Neural cell (in vitro differentiated cells): Measurements from ENCODE around the gene HERPUD2. TPM values are rescaled to one million over a fixed set of nuclear protein-coding genes. Genes with fewer than 3 reads are reported as not detected.

Experiments used
- H2AFZ ChIP-seq: fragments of 200-600, 300-800 bp; sonication (generic), shearing (Covaris generic); 2 replicates; pipeline ENCODE4 v1.6.0; 2014; ENCODE audit warnings: low read depth, mild to moderate bottlenecking, antibody characterized with exemption, low read length, moderate library complexity
- H3F3A ChIP-seq: fragments of 200-600 bp; shearing (Covaris generic); 2 replicates; pipeline ENCODE4 v1.6.1; 2016; ENCODE audit warnings: mild to moderate bottlenecking, moderate library complexity, mixed read lengths, antibody characterized with exemption, low read length; ENCODE audit not compliant: insufficient read depth, poor library complexity, severe bottlenecking
- H3K27ac ChIP-seq: fragments of 200-600, 300-800 bp; sonication (generic), shearing (Covaris generic); 2 replicates; pipeline ENCODE4 v1.5.1; 2014; ENCODE audit warnings: mild to moderate bottlenecking, low read length, moderate library complexity
- H3K27me3 ChIP-seq: fragments of 300-800, 200-600 bp; sonication (generic), shearing (Covaris generic); 2 replicates; pipeline ENCODE4 v1.6.0; 2014; ENCODE audit warnings: mild to moderate bottlenecking, low read depth, low read length, moderate library complexity; ENCODE audit not compliant: insufficient read depth
- H3K36me3 ChIP-seq: fragments of 300-800, 200-600 bp; sonication (generic), shearing (Covaris generic); 2 replicates; pipeline ENCODE4 v1.5.1; 2014; ENCODE audit warnings: mild to moderate bottlenecking, antibody characterized with exemption, low read length, moderate library complexity; ENCODE audit not compliant: insufficient read depth
- H3K4me2 ChIP-seq: fragments of 300-800, 200-600 bp; sonication (generic), shearing (Covaris generic); 2 replicates; pipeline ENCODE4 v1.6.0; 2014; ENCODE audit warnings: mild to moderate bottlenecking, low read length
- H3K4me3 ChIP-seq: fragments of 300-800, 200-600 bp; sonication (generic), shearing (Covaris generic); 2 replicates; pipeline ENCODE4 v1.5.1; 2014; ENCODE audit warnings: mild to moderate bottlenecking, low read length, moderate library complexity
- H3K79me2 ChIP-seq: fragments of 200-600 bp; shearing (Covaris generic); replicated peaks from 2 replicates; pipeline ENCODE4 v1.6.0; 2014; ENCODE audit warnings: mild to moderate bottlenecking, low read length, moderate library complexity; ENCODE audit not compliant: insufficient read depth
- H3K9ac ChIP-seq: fragments of 300-800, 200-600 bp; sonication (generic), shearing (Covaris generic); 2 replicates; pipeline ENCODE4 v1.6.1; 2016; ENCODE audit warnings: mild to moderate bottlenecking, low read length, mixed read lengths
- H3K9me2 ChIP-seq: fragments of 200-600 bp; shearing (Covaris generic); 2 replicates; pipeline ENCODE4 v1.6.1; 2016; ENCODE audit warnings: mild to moderate bottlenecking, low read length, mixed read lengths; ENCODE audit not compliant: insufficient read depth
- H3K9me3 ChIP-seq: fragments of 200-600, 300-800 bp; sonication (generic), shearing (Covaris generic); 2 replicates; pipeline ENCODE4 v1.6.1; 2016; ENCODE audit warnings: mild to moderate bottlenecking, mixed run types, low read length, moderate library complexity, mixed read lengths
- H4K20me1 ChIP-seq: fragments of 200-600 bp; shearing (Covaris generic); 2 replicates; pipeline ENCODE4 v1.6.1; 2016; ENCODE audit warnings: mild to moderate bottlenecking, mixed run types; ENCODE audit not compliant: insufficient read depth
- EP300 ChIP-seq: fragments of 450-650 bp; conservative IDR thresholded peaks from 2 replicates; pipeline ENCODE4 v1.6.1; 2014; ENCODE audit warnings: antibody characterized with exemption, mild to moderate bottlenecking, moderate library complexity; ENCODE audit not compliant: poor library complexity, severe bottlenecking
- EZH2 ChIP-seq: fragments of 200-600, 300-800 bp; shearing (Covaris generic), sonication (generic); IDR thresholded peaks from 2 replicates; pipeline ENCODE4 v1.6.1; 2014; ENCODE audit warnings: antibody characterized with exemption, low read length, borderline replicate concordance, mild to moderate bottlenecking; ENCODE audit not compliant: insufficient read depth, poor library complexity, severe bottlenecking
- MXI1 ChIP-seq: fragments of 450-650 bp; conservative IDR thresholded peaks from 2 replicates; pipeline ENCODE4 v1.6.1; 2014; ENCODE audit warnings: antibody characterized with exemption, mild to moderate bottlenecking; ENCODE audit not compliant: poor library complexity, severe bottlenecking
- POLR2AphosphoS5 ChIP-seq: IDR thresholded peaks from 2 replicates; pipeline ENCODE4 v1.6.1; 2012
- RAD21 ChIP-seq: fragments of 450-650 bp; conservative IDR thresholded peaks from 2 replicates; pipeline ENCODE4 v1.6.1; 2014; ENCODE audit warnings: antibody characterized with exemption, mild to moderate bottlenecking, moderate library complexity
- SMC3 ChIP-seq: fragments of 450-650 bp; conservative IDR thresholded peaks from 2 replicates; pipeline ENCODE4 v1.6.1; 2014; ENCODE audit warnings: antibody characterized with exemption, mild to moderate bottlenecking, moderate library complexity; ENCODE audit not compliant: poor library complexity
- TAF1 ChIP-seq: IDR thresholded peaks from 2 replicates; pipeline ENCODE4 v1.6.1; 2012; ENCODE audit warnings: low read depth
- polyA plus RNA-seq: library from polyadenylated mRNA; depleted of rRNA; stranded (reverse); fragments of >200 nt; gene quantifications from 2 replicates; pipeline ENCODE4 v1.2.3, GENCODE V29; 2014
- TF ChIP-seq, protein P1 (sequence below): IDR thresholded peaks from 2 replicates; pipeline ENCODE4 v1.6.1; 2012; ENCODE audit warnings: borderline replicate concordance
- TF ChIP-seq, protein P2 (sequence below): fragments of 450-650 bp; IDR thresholded peaks from 2 replicates; pipeline ENCODE4 v1.5.1; 2014; ENCODE audit warnings: antibody characterized with exemption, mild to moderate bottlenecking, moderate library complexity; ENCODE audit not compliant: poor library complexity, severe bottlenecking

Gene HERPUD2
- polyA plus RNA-seq, 1 donor from 2014 or later: 16.7 TPM

DNA sequence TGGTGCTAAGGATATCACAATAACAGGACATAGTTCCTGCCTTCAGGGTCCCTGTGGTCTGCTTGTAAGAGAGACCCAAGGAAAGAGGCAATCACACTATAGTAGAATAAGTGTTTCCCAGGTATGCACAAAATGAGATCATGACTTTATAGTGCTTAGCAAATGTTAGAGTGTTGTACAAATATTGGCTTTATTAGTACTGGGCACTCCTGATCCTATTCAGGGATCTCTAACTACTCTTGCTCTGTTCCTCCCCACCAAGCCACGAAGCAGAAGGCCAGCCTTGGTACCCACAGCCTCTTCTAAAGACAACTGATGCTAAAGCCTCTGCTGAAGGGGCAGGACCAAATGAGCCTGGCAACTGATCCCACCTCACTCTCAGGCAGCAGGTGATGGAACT lies 75.1 kb downstream of the HERPUD2 start:
- Histone ChIP-seq H3K79me2 (no peaks in the 10 kb centered on the region), H2AFZ (no peak overlapping the region), H3K27me3 (no peaks in the 10 kb centered on the region)

DNA sequence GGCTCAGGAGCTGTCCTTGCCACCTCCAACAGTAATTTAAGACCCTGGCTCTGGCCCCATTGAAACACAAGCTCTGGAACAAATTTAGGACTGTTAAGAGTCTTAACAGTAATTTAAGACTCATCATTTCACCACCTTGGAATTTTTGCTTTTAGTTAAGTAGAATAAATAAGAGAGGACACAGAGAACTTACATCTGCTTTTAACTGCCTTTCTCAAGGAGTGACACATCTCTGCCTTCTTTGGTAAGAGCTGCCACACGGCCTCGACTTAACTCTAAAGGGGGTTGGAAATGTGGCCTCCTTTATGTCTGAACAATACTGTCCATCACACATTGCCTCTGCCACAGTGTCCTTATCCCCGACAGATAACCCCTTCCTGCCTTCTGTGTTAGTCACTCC lies 77.9 kb downstream of the HERPUD2 start:
- Histone ChIP-seq H3K4me2 (no peak overlapping the region), H4K20me1 (no peaks in the 10 kb centered on the region), H3K79me2 (no peaks in the 10 kb centered on the region), H2AFZ (no peak overlapping the region), H3F3A (no peaks in the 10 kb centered on the region), H3K9me2 (no peaks in the 10 kb centered on the region), H3K9ac (no peak overlapping the region), H3K4me3 (no peak overlapping the region), H3K27me3 (no peaks in the 10 kb centered on the region), H3K27ac (no peak overlapping the region), H3K36me3 (peaks cover 3% of the 10 kb centered on the region), H3K9me3 (no peaks in the 10 kb centered on the region)
- TF ChIP-seq, protein P1, sequence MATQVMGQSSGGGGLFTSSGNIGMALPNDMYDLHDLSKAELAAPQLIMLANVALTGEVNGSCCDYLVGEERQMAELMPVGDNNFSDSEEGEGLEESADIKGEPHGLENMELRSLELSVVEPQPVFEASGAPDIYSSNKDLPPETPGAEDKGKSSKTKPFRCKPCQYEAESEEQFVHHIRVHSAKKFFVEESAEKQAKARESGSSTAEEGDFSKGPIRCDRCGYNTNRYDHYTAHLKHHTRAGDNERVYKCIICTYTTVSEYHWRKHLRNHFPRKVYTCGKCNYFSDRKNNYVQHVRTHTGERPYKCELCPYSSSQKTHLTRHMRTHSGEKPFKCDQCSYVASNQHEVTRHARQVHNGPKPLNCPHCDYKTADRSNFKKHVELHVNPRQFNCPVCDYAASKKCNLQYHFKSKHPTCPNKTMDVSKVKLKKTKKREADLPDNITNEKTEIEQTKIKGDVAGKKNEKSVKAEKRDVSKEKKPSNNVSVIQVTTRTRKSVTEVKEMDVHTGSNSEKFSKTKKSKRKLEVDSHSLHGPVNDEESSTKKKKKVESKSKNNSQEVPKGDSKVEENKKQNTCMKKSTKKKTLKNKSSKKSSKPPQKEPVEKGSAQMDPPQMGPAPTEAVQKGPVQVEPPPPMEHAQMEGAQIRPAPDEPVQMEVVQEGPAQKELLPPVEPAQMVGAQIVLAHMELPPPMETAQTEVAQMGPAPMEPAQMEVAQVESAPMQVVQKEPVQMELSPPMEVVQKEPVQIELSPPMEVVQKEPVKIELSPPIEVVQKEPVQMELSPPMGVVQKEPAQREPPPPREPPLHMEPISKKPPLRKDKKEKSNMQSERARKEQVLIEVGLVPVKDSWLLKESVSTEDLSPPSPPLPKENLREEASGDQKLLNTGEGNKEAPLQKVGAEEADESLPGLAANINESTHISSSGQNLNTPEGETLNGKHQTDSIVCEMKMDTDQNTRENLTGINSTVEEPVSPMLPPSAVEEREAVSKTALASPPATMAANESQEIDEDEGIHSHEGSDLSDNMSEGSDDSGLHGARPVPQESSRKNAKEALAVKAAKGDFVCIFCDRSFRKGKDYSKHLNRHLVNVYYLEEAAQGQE: no peak
- no peak for TF ChIP-seq EZH2

More for the DNA sequence above, 75.1 kb downstream of the HERPUD2 start:
- no peaks in the 10 kb centered on the region for H3K9me3 ChIP-seq
- H3K4me2 ChIP-seq: no peak overlapping the region
- H3K9ac ChIP-seq: no peak overlapping the region
- no peak overlapping the region for H3K4me3 ChIP-seq
- no peaks in the 10 kb centered on the region for H3F3A ChIP-seq
- H3K27ac ChIP-seq: no peak overlapping the region
- peaks cover 3% of the 10 kb centered on the region for H3K36me3 ChIP-seq
- TF ChIP-seq, protein P2, sequence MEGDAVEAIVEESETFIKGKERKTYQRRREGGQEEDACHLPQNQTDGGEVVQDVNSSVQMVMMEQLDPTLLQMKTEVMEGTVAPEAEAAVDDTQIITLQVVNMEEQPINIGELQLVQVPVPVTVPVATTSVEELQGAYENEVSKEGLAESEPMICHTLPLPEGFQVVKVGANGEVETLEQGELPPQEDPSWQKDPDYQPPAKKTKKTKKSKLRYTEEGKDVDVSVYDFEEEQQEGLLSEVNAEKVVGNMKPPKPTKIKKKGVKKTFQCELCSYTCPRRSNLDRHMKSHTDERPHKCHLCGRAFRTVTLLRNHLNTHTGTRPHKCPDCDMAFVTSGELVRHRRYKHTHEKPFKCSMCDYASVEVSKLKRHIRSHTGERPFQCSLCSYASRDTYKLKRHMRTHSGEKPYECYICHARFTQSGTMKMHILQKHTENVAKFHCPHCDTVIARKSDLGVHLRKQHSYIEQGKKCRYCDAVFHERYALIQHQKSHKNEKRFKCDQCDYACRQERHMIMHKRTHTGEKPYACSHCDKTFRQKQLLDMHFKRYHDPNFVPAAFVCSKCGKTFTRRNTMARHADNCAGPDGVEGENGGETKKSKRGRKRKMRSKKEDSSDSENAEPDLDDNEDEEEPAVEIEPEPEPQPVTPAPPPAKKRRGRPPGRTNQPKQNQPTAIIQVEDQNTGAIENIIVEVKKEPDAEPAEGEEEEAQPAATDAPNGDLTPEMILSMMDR: no peak
- TF ChIP-seq EZH2: no peak
- TF ChIP-seq, protein P1: no peak
- TF ChIP-seq SMC3: no peak
- TF ChIP-seq TAF1: no peak
- TF ChIP-seq RAD21: no peak
- TF ChIP-seq MXI1: no peak
- TF ChIP-seq EP300: no peak
- TF ChIP-seq POLR2AphosphoS5: no peak
- no peaks in the 10 kb centered on the region for H3K9me2 ChIP-seq
- H4K20me1 ChIP-seq: no peaks in the 10 kb centered on the region
